ENCODE results near the gene CXCL3.

The CXCL3 gene

DNA sequence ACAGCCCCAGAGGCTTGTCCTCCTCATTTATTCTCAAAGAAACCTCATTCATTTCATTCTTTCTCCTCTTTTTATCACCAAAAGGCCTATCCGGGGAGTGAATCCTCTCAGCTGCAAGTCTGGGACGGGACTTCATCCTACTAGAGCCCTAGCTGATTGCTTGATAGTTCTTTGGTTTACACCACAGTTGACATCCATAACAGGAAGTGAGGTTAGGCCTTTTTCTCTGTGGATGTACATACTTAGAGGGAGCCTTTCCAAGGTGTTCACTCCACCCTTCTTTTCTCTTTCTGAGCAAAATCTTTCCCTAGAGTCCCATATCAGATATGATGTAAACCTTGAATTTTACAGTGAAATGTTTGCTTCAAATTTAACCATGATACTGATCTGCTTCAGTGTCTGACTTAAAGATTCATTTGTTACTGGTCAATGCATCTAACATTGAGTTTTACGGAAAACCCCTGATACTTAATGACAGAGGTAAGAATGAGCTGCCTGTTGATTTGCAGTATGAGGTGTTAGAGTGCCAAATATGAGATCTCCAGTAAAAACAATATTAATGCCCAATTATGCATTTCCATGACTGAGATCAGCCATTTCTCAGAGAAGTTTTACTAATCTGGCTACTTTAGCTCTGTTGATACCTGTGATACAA lies 23.2 kb downstream of the CXCL3 start:
- H3K9ac ChIP-seq (ENCODE audit: low read depth, low read length) = no peak overlapping the region; the same call in 1 of the 2 replicates
- H4K20me1 ChIP-seq (ENCODE audit: insufficient read depth, low read length) = no peaks in the 10 kb centered on the region
- ATAC-seq (ENCODE audit: insufficient read depth, low read depth) (peak; percentile 54; the same call in 1 of the 3 replicates), DNase-seq (no peak)
- H2AFZ ChIP-seq (ENCODE audit: low read depth, low read length) = peak overlapping the region; percentile 55
- H3K9me3 ChIP-seq (ENCODE audit: insufficient read depth, low read length, severe bottlenecking) = no peaks in the 10 kb centered on the region
- no peaks in the 10 kb centered on the region for H3K36me3 ChIP-seq (ENCODE audit: insufficient read depth, low read length)
- H3K4me3 ChIP-seq (ENCODE audit: low read depth in 1 of 2, low read length in 2 of 2) = no peak overlapping the region
- no peaks in the 10 kb centered on the region for H3K27me3 ChIP-seq (ENCODE audit: insufficient read depth, low read length, poor library complexity)
- H3K4me1 ChIP-seq (ENCODE audit: insufficient read depth, low read length) = peaks cover 27% of the 10 kb centered on the region
- TF ChIP-seq, protein P1, sequence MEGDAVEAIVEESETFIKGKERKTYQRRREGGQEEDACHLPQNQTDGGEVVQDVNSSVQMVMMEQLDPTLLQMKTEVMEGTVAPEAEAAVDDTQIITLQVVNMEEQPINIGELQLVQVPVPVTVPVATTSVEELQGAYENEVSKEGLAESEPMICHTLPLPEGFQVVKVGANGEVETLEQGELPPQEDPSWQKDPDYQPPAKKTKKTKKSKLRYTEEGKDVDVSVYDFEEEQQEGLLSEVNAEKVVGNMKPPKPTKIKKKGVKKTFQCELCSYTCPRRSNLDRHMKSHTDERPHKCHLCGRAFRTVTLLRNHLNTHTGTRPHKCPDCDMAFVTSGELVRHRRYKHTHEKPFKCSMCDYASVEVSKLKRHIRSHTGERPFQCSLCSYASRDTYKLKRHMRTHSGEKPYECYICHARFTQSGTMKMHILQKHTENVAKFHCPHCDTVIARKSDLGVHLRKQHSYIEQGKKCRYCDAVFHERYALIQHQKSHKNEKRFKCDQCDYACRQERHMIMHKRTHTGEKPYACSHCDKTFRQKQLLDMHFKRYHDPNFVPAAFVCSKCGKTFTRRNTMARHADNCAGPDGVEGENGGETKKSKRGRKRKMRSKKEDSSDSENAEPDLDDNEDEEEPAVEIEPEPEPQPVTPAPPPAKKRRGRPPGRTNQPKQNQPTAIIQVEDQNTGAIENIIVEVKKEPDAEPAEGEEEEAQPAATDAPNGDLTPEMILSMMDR (IDR thresholded peaks at IDR 0.05; ENCODE audit: borderline replicate concordance, extremely low read depth, low read length, poor library complexity, severe bottlenecking) = no peak
- H3K27ac ChIP-seq (ENCODE audit: low read length) = peak overlapping the region; percentile 76
- no peaks in the 10 kb centered on the region for H3K79me2 ChIP-seq (ENCODE audit: insufficient read depth, low read length)
- no peak overlapping the region for H3K4me2 ChIP-seq (ENCODE audit: insufficient read depth, low read length)

DNA sequence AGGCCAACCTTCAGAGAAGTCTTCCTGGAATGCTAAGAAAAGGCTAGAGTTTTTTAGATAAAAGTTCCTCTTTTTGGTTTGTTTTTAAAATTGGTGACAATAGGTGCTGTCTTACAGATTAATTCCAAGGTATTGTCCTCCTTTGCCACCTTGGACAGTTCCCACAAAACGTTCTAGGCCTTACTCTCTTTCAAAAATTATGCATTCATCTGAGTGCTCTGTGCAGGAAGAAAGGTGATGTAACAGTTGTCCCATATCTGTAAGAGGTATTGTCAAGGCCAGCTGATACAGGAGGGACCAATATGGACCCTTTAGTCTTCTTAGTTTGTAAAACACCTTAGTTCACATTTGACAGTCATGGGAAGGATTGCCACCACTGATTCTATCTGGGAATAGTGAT lies 24.2 kb downstream of the CXCL3 start:
- Histone ChIP-seq H3K9ac (ENCODE audit: low read depth, low read length) (no peak overlapping the region), H4K20me1 (ENCODE audit: insufficient read depth, low read length) (no peaks in the 10 kb centered on the region), H3K4me2 (ENCODE audit: insufficient read depth, low read length) (no peak overlapping the region), H3K9me3 (ENCODE audit: insufficient read depth, low read length, severe bottlenecking) (no peaks in the 10 kb centered on the region), H3K36me3 (ENCODE audit: insufficient read depth, low read length) (no peaks in the 10 kb centered on the region), H2AFZ (ENCODE audit: low read depth, low read length) (no peak overlapping the region), H3K27me3 (ENCODE audit: insufficient read depth, low read length, poor library complexity) (no peaks in the 10 kb centered on the region), H3K4me3 (ENCODE audit: low read depth in 1 of 2, low read length in 2 of 2) (no peak overlapping the region), H3K79me2 (ENCODE audit: insufficient read depth, low read length) (no peaks in the 10 kb centered on the region), H3K27ac (ENCODE audit: low read length) (no peak overlapping the region), H3K4me1 (ENCODE audit: insufficient read depth, low read length) (peaks cover 27% of the 10 kb centered on the region)
- no peak for TF ChIP-seq EZH2 (IDR thresholded peaks at IDR 0.05; ENCODE audit: borderline replicate concordance, low read depth, low read length, severe bottlenecking)
- TF ChIP-seq, protein P1 (IDR thresholded peaks at IDR 0.05; ENCODE audit: borderline replicate concordance, extremely low read depth, low read length, poor library complexity, severe bottlenecking) = no peak
- DNase-seq = no peak
- no peak for ATAC-seq (ENCODE audit: insufficient read depth, low read depth)

DNA sequence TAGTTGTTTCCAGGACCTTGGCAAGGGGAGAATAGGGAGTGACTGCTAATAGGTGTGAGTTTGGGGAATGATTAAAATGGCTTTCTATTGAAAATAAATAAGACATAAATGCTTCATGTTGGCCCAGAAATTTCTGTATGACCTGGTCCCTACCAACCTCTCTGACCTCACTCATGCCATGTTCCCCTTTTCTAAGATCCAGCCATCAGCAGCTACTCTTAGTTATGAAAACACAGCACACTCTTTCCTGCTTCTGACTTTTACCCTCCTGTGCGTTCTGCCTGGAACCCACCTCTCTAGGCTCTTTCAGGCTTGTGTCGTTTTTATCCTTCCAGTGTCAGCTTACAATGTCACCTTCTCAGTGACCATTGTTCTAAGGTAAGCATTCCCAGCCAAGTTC lies 25.2 kb downstream of the CXCL3 start:
- DNase-seq = no peak

More for the DNA sequence above, 25.2 kb downstream of the CXCL3 start:
- Histone ChIP-seq H3K27ac (ENCODE audit: low read length) (no peak overlapping the region), H4K20me1 (ENCODE audit: insufficient read depth, low read length) (no peaks in the 10 kb centered on the region), H3K4me3 (ENCODE audit: low read depth in 1 of 2, low read length in 2 of 2) (no peak overlapping the region), H3K79me2 (ENCODE audit: insufficient read depth, low read length) (no peaks in the 10 kb centered on the region), H3K4me2 (ENCODE audit: insufficient read depth, low read length) (no peak overlapping the region), H3K36me3 (ENCODE audit: insufficient read depth, low read length) (no peaks in the 10 kb centered on the region), H3K27me3 (ENCODE audit: insufficient read depth, low read length, poor library complexity) (no peaks in the 10 kb centered on the region), H2AFZ (ENCODE audit: low read depth, low read length) (no peak overlapping the region), H3K4me1 (ENCODE audit: insufficient read depth, low read length) (peaks cover 27% of the 10 kb centered on the region), H3K9me3 (ENCODE audit: insufficient read depth, low read length, severe bottlenecking) (no peaks in the 10 kb centered on the region), H3K9ac (ENCODE audit: low read depth, low read length) (no peak overlapping the region)
- no peak for TF ChIP-seq EZH2 (IDR thresholded peaks at IDR 0.05; ENCODE audit: borderline replicate concordance, low read depth, low read length, severe bottlenecking)
- TF ChIP-seq, protein P1 (IDR thresholded peaks at IDR 0.05; ENCODE audit: borderline replicate concordance, extremely low read depth, low read length, poor library complexity, severe bottlenecking) = no peak
- no peak for ATAC-seq (ENCODE audit: insufficient read depth, low read depth)
